ENCODE data around the gene RNF138. TPM values are rescaled to one million over a fixed set of nuclear protein-coding genes. Genes with fewer than 3 reads are reported as not detected.

Gene RNF138
- total and polyA plus RNA-seq, 10 of the 15 experiments (the other 5 are each of a cell fraction or from before 2014, with no cell fraction given) = 24.2 to 75.2 (median 40.1) TPM

GRCh38 chr18:32173654-32174053 is 82.0 kb downstream of the RNF138 start:
- no peak for TF ChIP-seq SP1 (IDR thresholded peaks at IDR 0.05; ENCODE audit: low read depth, low read length)
- TF ChIP-seq RB1 (IDR thresholded peaks at IDR 0.05; ENCODE audit: borderline replicate concordance) = no peak
- TF ChIP-seq NFIC (IDR thresholded peaks at IDR 0.05; ENCODE audit: low read depth, low read length) = no peak
- no peak for TF ChIP-seq SMAD5 (IDR thresholded peaks at IDR 0.05; ENCODE audit: low read depth)
- no peak for TF ChIP-seq ZBTB11 (CRISPR knock-in tag; IDR thresholded peaks at IDR 0.05)
- Histone ChIP-seq H3K4me3 (no peak overlapping the region), H3K4me1 (ENCODE audit: control insufficient read depth, insufficient read depth, low read length) (no peaks in the 10 kb centered on the region), H3K79me2 (ENCODE audit: control insufficient read depth, insufficient read depth, low read length) (no peaks in the 10 kb centered on the region), H3K9ac (ENCODE audit: control insufficient read depth, insufficient read depth, low read length) (no peak overlapping the region), H3K27me3 (replicated peaks in 1 of 2; ENCODE audit: control insufficient read depth in 2 of 2, insufficient read depth in 2 of 2, low read length in 1 of 2) (no peaks in the 10 kb centered on the region), H3K4me2 (ENCODE audit: control insufficient read depth, insufficient read depth) (no peak overlapping the region), H2AFZ (ENCODE audit: control insufficient read depth, low read depth, low read length) (no peak overlapping the region), H3K36me3 (ENCODE audit: control insufficient read depth in 2 of 2, insufficient read depth in 2 of 2, low read length in 1 of 2) (no peaks in the 10 kb centered on the region), H3K9me3 (replicated peaks; ENCODE audit: control insufficient read depth, insufficient read depth, low read length) (no peaks in the 10 kb centered on the region), H4K20me1 (ENCODE audit: control insufficient read depth, insufficient read depth) (no peaks in the 10 kb centered on the region), H3K27ac (ENCODE audit: control insufficient read depth, insufficient read depth) (no peak overlapping the region)
- in situ Hi-C loops (cut with MboI) (no loop called here), intact Hi-C loops (cut with micrococcal nuclease; ENCODE audit: unreplicated experiment) (no loop called here)
- ChIA-PET CTCF (no interaction called here), RAD21 (ENCODE audit: unreplicated experiment) (no interaction called here), SMC1A (ENCODE audit: uncharacterized antibody, unreplicated experiment) (no interaction called here), POLR2A (no interaction called here)
- DNase-seq (ENCODE audit: low read depth, low spot score) (no peak), FAIRE-seq (no peak), ATAC-seq (no peak)
- no TSS peak for BruUV-seq (replicated peaks)
- 45% methylated on average over 3 of the region's 3 CpGs for WGBS (ENCODE audit: insufficient coverage, insufficient replicate concordance, low lambda C conversion rate, missing lambda C conversion rate)

GRCh38 chr18:32174719-32175118 is 83.0 kb downstream of the RNF138 start:
- DNase-seq (ENCODE audit: low read depth, low spot score) = no peak
- BruUV-seq (replicated peaks) = no TSS peak
- no peaks in the 10 kb centered on the region for H3K9me3 ChIP-seq (replicated peaks; ENCODE audit: control insufficient read depth, insufficient read depth, low read length)
- no peak overlapping the region for H3K4me2 ChIP-seq (ENCODE audit: control insufficient read depth, insufficient read depth)
- H4K20me1 ChIP-seq (ENCODE audit: control insufficient read depth, insufficient read depth) = no peaks in the 10 kb centered on the region
- ChIA-PET SMC1A (ENCODE audit: uncharacterized antibody, unreplicated experiment) (interaction anchor here (0.6 kb wide), 1 partner anchor 108 kb away, joined by 3 read pairs; no protein-coding TSS in a partner anchor), CTCF (no interaction called here), RAD21 (ENCODE audit: unreplicated experiment) (no interaction called here), POLR2A (no interaction called here)
- FAIRE-seq = no peak
- in situ Hi-C loops (cut with MboI) = no loop called here
- no peak overlapping the region for H3K27ac ChIP-seq (ENCODE audit: control insufficient read depth, insufficient read depth)
- no peak overlapping the region for H2AFZ ChIP-seq (ENCODE audit: control insufficient read depth, low read depth, low read length)
- H3K36me3 ChIP-seq (ENCODE audit: control insufficient read depth in 2 of 2, insufficient read depth in 2 of 2, low read length in 1 of 2) = no peaks in the 10 kb centered on the region
- no peak overlapping the region for H3K9ac ChIP-seq (ENCODE audit: control insufficient read depth, insufficient read depth, low read length)
- no peak overlapping the region for H3K4me3 ChIP-seq
- no peaks in the 10 kb centered on the region for H3K4me1 ChIP-seq (ENCODE audit: control insufficient read depth, insufficient read depth, low read length)
- H3K79me2 ChIP-seq (ENCODE audit: control insufficient read depth, insufficient read depth, low read length) = no peaks in the 10 kb centered on the region
- WGBS (ENCODE audit: insufficient coverage, insufficient replicate concordance, low lambda C conversion rate, missing lambda C conversion rate) = 27% methylated on average over 7 of the region's 7 CpGs
- no peak for TF ChIP-seq ZNF24 (IDR thresholded peaks at IDR 0.05)
- TF ChIP-seq SMARCA5 (IDR thresholded peaks at IDR 0.05) = no peak
- intact Hi-C loops (cut with micrococcal nuclease; ENCODE audit: unreplicated experiment) = no loop called here
- ATAC-seq = no peak
- H3K27me3 ChIP-seq (replicated peaks in 1 of 2; ENCODE audit: control insufficient read depth in 2 of 2, insufficient read depth in 2 of 2, low read length in 1 of 2) = no peaks in the 10 kb centered on the region
